ENCODE data around the gene PLD6. TPM values are rescaled to one million over a fixed set of nuclear protein-coding genes. Genes with fewer than 3 reads are reported as not detected.
A peak's percentile ranks its signal among the peaks of the same experiment; 100 is the strongest.

The PLD6 gene
- total RNA-seq, 1 experiment from 2014 or later: 0.09 TPM

- no peaks in the 10 kb centered on the region for H3K79me2 ChIP-seq (ENCODE audit: insufficient read depth, low read length)
- no peaks in the 10 kb centered on the region for H3K9me3 ChIP-seq (ENCODE audit: control insufficient read depth, low read depth, low read length)
- no peak overlapping the region for H2BK12ac ChIP-seq (ENCODE audit: insufficient read length, low read depth, low read length)
- no peak overlapping the region for H3K4me3 Mint-ChIP-seq
- no peak overlapping the region for H2AK5ac ChIP-seq (ENCODE audit: insufficient read length, low read length)
- peaks cover 18 to 56% (median 36%) of the 10 kb centered on the region in 3 experiments; a peak in 6 of 7 replicates for H3K36me3 Mint-ChIP-seq (ENCODE audit: insufficient read depth in 1 of 3, low read depth in 3 of 3)
- H4K91ac ChIP-seq (ENCODE audit: insufficient read length, low read depth, low read length): no peak overlapping the region
- DNase-seq: no peak
- no peak overlapping the region for H4K5ac ChIP-seq (ENCODE audit: insufficient read length, low read depth, low read length)
- no peak overlapping the region for H3K4ac ChIP-seq (ENCODE audit: low read depth, low read length)
- no peak overlapping the region for H3K14ac ChIP-seq (ENCODE audit: insufficient read depth, low read length)
- no peaks in the 10 kb centered on the region for H3K9me3 Mint-ChIP-seq
- no peaks in the 10 kb centered on the region for H3K79me1 ChIP-seq (ENCODE audit: insufficient read depth, low read depth, low read length, poor library complexity, severe bottlenecking)
- H3K27ac ChIP-seq (ENCODE audit: insufficient read length, low read depth, low read length): no peak overlapping the region
- H3K56ac ChIP-seq (ENCODE audit: insufficient read length, low read depth, low read length): no peak overlapping the region
- peak overlapping the region in 1 of 3 experiments; percentile 39; a peak in 2 of 7 replicates for H3K27ac Mint-ChIP-seq
- H3K4me1 ChIP-seq (ENCODE audit: insufficient read depth, low read length): no peaks in the 10 kb centered on the region
- no peak overlapping the region for H2BK15ac ChIP-seq (ENCODE audit: low read depth, low read length)
- no peak overlapping the region for H3K18ac ChIP-seq (ENCODE audit: insufficient read length, low read depth, low read length)
- H4K20me1 ChIP-seq (ENCODE audit: control insufficient read depth, insufficient read depth, insufficient read length): no peaks in the 10 kb centered on the region
- H2BK5ac ChIP-seq (ENCODE audit: insufficient read length, low read length): no peak overlapping the region
- no peak overlapping the region for H2AFZ ChIP-seq (ENCODE audit: low read length)
- no peak overlapping the region for H2BK20ac ChIP-seq (ENCODE audit: low read depth, low read length, poor library complexity, severe bottlenecking)
- no peak overlapping the region for H4K8ac ChIP-seq (replicated peaks; ENCODE audit: insufficient read length, low read depth, low read length)
- peaks cover 2 to 16% of the 10 kb centered on the region in 2 experiments; a peak in 2 of 4 replicates for H3K4me1 Mint-ChIP-seq
- no peak for TF ChIP-seq CTCF (conservative IDR thresholded peaks at IDR 0.05)
- H2BK120ac ChIP-seq (ENCODE audit: low read depth, low read length, poor library complexity, severe bottlenecking): no peak overlapping the region
- no peaks in the 10 kb centered on the region for H3K23me2 ChIP-seq (ENCODE audit: insufficient read length, low read depth, low read length, poor library complexity, severe bottlenecking)
- no peaks in the 10 kb centered on the region for H3K27me3 ChIP-seq (ENCODE audit: insufficient read depth, low read length)
- no peak overlapping the region for H3K23ac ChIP-seq (ENCODE audit: insufficient read length, low read depth, low read length)
- H3K9ac ChIP-seq (ENCODE audit: extremely low read depth, insufficient read length, low read length): no peak overlapping the region
- WGBS (ENCODE audit: extremely low coverage, insufficient read length, low lambda C conversion rate): no CpG with 5 or more reads among the region's 5 CpGs
- H3K4me2 ChIP-seq (ENCODE audit: insufficient read depth, insufficient read length, low read length): no peak overlapping the region
- no peak overlapping the region for H3T11ph ChIP-seq (ENCODE audit: low read length)
- H3K27me3 Mint-ChIP-seq (ENCODE audit: low read depth): no peaks in the 10 kb centered on the region
Measured at GRCh38 chr17:17168401-17168800, 37.7 kb downstream of the PLD6 start.

Measured in H9 (cell line).